CD4-positive, alpha-beta T cell treated with Interleukin-21 for 1 hour (primary cell): ENCODE results near the gene ST8SIA6.
"Not testable (repeated sequence)": the region's sequence is repeated elsewhere in the genome, so short reads cannot be mapped to it uniquely, and the experiment has no call there.

Experiments used
- DNase-seq: peaks from one replicate; pipeline ENCODE4 v3.0.0-alpha.2; 2020

ST8SIA6 gene

GRCh38 chr10:17454161-17455014 is at the start of gene ST8SIA6:
ST8SIA6 (minus strand) TSS chr10:17454595; CDS start chr10:17454255, 340 bp downstream.
- DNase-seq: peak; percentile 57

- DNase-seq: no peak
Measured at GRCh38 chr10:17503795-17504194, 49.4 kb upstream of the ST8SIA6 start.

GRCh38 chr10:17502814-17503213 is 48.4 kb upstream of the ST8SIA6 start:
- DNase-seq: no peak

- not testable (repeated sequence) for DNase-seq
Measured at GRCh38 chr10:17499014-17499413, 44.6 kb upstream of the ST8SIA6 start.

- no peak for DNase-seq
Measured at GRCh38 chr10:17497446-17498030, 43.1 kb upstream of the ST8SIA6 start.

GRCh38 chr10:17494626-17495260 is 40.3 kb upstream of the ST8SIA6 start:
- no peak for DNase-seq

GRCh38 chr10:17488848-17489247 is 34.5 kb upstream of the ST8SIA6 start:
- no peak for DNase-seq

- DNase-seq: no peak
Measured at GRCh38 chr10:17483079-17483478, 28.7 kb upstream of the ST8SIA6 start.

GRCh38 chr10:17479822-17480221 is 25.4 kb upstream of the ST8SIA6 start:
- DNase-seq: no peak

GRCh38 chr10:17479015-17479615 is 24.7 kb upstream of the ST8SIA6 start:
- no peak for DNase-seq

- no peak for DNase-seq
Measured at GRCh38 chr10:17476073-17476472, 21.7 kb upstream of the ST8SIA6 start.

- DNase-seq: no peak
Measured at GRCh38 chr10:17475661-17476060, 21.3 kb upstream of the ST8SIA6 start.

GRCh38 chr10:17474595-17475323 is 20.4 kb upstream of the ST8SIA6 start:
- DNase-seq: no peak

- DNase-seq: no peak
Measured at GRCh38 chr10:17473228-17473950, 19.0 kb upstream of the ST8SIA6 start.

- no peak for DNase-seq
Measured at GRCh38 chr10:17472481-17473227, 18.3 kb upstream of the ST8SIA6 start.

- DNase-seq: no peak
Measured at GRCh38 chr10:17470246-17470645, 15.9 kb upstream of the ST8SIA6 start.

- DNase-seq: no peak
Measured at GRCh38 chr10:17465328-17466125, 11.1 kb upstream of the ST8SIA6 start.

- DNase-seq: no peak
Measured at GRCh38 chr10:17464545-17464944, 10.2 kb upstream of the ST8SIA6 start.

- no peak for DNase-seq
Measured at GRCh38 chr10:17460756-17461155, 6.4 kb upstream of the ST8SIA6 start.

GRCh38 chr10:17457083-17457482 is 2.7 kb upstream of the ST8SIA6 start:
- no peak for DNase-seq
